ENCODE measurements around the gene ULK2. TPM values are rescaled to one million over a fixed set of nuclear protein-coding genes. Genes with fewer than 3 reads are reported as not detected.

ULK2 gene
- total RNA-seq, 1 experiment from 2014 or later = 5.1 TPM

DNA sequence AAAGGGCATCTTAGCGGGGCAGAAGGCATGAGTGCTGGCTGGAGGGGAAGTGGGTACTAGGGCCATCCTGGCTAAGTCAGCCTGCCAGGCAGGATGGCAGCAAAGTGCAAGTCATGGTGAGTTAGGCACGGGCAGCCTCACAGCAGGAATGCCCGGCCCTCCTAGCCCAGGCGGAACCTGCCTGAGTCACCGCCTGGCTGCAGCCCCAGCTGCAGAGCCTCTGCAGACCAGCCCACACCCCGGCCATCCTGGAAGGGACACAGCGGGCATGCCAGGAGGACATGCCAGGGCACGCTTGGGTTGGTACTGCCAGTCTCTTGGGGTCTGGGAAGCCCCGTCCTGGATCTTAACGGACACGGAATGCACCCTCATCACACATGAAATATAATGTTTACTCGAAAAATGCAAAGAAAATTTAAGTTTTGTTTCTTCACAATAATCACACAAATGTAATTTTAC, 114.7 kb downstream of the ULK2 start:
- ATAC-seq (no peak), DNase-seq (ENCODE audit: low spot score) (no peak)
- no peak overlapping the region for H3K27ac Mint-ChIP-seq
- H3K4me3 Mint-ChIP-seq = no peak overlapping the region
- CTCF ChIA-PET = interaction anchor here (0.9 to 2.6 kb wide), 9 partner anchors 8 to 390 kb away, joined by 3 to 23 read pairs (median 6); partner anchors contain the start of gene B9D1
- POLR2A ChIA-PET = no interaction called here
- H3K36me3 Mint-ChIP-seq = no peaks in the 10 kb centered on the region
- H3K4me1 Mint-ChIP-seq = peaks cover 13% of the 10 kb centered on the region
- no peaks in the 10 kb centered on the region for H3K9me3 Mint-ChIP-seq
- TF ChIP-seq, protein P1, sequence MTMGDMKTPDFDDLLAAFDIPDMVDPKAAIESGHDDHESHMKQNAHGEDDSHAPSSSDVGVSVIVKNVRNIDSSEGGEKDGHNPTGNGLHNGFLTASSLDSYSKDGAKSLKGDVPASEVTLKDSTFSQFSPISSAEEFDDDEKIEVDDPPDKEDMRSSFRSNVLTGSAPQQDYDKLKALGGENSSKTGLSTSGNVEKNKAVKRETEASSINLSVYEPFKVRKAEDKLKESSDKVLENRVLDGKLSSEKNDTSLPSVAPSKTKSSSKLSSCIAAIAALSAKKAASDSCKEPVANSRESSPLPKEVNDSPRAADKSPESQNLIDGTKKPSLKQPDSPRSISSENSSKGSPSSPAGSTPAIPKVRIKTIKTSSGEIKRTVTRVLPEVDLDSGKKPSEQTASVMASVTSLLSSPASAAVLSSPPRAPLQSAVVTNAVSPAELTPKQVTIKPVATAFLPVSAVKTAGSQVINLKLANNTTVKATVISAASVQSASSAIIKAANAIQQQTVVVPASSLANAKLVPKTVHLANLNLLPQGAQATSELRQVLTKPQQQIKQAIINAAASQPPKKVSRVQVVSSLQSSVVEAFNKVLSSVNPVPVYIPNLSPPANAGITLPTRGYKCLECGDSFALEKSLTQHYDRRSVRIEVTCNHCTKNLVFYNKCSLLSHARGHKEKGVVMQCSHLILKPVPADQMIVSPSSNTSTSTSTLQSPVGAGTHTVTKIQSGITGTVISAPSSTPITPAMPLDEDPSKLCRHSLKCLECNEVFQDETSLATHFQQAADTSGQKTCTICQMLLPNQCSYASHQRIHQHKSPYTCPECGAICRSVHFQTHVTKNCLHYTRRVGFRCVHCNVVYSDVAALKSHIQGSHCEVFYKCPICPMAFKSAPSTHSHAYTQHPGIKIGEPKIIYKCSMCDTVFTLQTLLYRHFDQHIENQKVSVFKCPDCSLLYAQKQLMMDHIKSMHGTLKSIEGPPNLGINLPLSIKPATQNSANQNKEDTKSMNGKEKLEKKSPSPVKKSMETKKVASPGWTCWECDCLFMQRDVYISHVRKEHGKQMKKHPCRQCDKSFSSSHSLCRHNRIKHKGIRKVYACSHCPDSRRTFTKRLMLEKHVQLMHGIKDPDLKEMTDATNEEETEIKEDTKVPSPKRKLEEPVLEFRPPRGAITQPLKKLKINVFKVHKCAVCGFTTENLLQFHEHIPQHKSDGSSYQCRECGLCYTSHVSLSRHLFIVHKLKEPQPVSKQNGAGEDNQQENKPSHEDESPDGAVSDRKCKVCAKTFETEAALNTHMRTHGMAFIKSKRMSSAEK (CRISPR knock-in tag; IDR thresholded peaks at IDR 0.05; ENCODE audit: borderline replicate concordance) = no peak
- TF ChIP-seq CBFB (CRISPR knock-in tag; IDR thresholded peaks at IDR 0.05; ENCODE audit: low read depth) (no peak), MXD4 (CRISPR knock-in tag; IDR thresholded peaks at IDR 0.05; ENCODE audit: borderline replicate concordance) (no peak), EMX1 (CRISPR knock-in tag; IDR thresholded peaks at IDR 0.05) (no peak), TCF7 (CRISPR knock-in tag; IDR thresholded peaks at IDR 0.05; ENCODE audit: low read depth) (no peak), FOXJ3 (CRISPR knock-in tag; IDR thresholded peaks at IDR 0.05; ENCODE audit: borderline replicate concordance) (no peak), RORB (CRISPR knock-in tag; IDR thresholded peaks at IDR 0.05) (no peak)
- TF ChIP-seq, protein P2, sequence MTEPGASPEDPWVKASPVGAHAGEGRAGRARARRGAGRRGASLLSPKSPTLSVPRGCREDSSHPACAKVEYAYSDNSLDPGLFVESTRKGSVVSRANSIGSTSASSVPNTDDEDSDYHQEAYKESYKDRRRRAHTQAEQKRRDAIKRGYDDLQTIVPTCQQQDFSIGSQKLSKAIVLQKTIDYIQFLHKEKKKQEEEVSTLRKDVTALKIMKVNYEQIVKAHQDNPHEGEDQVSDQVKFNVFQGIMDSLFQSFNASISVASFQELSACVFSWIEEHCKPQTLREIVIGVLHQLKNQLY (CRISPR knock-in tag; IDR thresholded peaks at IDR 0.05) = no peak
- peaks cover 2% of the 10 kb centered on the region; the same call in 1 of the 2 replicates for H3K27me3 Mint-ChIP-seq (ENCODE audit: low read depth)

DNA sequence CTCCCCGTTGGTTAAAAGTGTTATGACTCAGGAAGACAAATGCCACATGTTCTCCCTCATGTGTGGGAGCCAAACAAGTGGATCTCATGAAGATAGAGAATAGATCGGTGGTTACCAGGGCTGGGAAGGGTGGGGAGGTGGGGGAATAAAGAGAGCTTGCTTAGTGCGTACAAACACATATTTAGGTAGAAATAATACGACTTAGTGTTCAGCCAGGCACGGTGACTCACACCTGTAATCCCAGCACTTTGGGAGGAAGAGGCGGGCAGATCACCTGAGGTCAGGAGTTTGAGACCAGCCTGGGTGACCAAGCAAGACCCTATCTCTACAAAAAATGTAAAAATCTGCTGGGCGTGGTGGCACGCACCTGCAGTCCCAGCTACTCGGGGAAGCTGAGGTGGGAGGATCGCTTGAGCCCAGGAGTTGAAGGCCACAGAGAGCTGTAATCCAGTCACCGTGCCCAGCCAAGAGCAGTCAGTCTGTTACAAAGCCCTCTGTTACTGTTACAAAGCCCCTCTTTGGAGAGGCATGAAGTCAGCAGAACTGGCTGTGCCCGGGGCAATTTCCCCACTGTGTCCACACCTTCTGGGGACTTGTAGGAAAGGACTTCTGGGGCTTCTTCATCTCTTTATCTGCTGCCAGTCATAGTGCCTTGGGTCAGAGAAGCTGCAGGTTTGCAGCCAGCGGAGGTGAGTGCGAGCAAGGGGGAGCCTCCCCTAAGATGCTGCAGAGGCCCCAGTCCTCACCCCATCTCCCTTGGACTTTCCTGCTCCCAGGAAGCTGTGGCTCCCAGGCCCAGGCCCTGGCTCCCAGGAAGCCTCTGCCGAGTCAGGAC, 115.3 kb downstream of the ULK2 start:
- Mint-ChIP-seq H3K4me1 (peaks cover 18% of the 10 kb centered on the region), H3K27ac (no peak overlapping the region), H3K4me3 (no peak overlapping the region), H3K36me3 (no peaks in the 10 kb centered on the region), H3K27me3 (ENCODE audit: low read depth) (peaks cover 2% of the 10 kb centered on the region; the same call in 1 of the 2 replicates), H3K9me3 (no peaks in the 10 kb centered on the region)
- no peak for ATAC-seq
- no peak for DNase-seq (ENCODE audit: low spot score)
- ChIA-PET CTCF (interaction anchor here (1.0 to 2.6 kb wide), 8 partner anchors 8 to 390 kb away, joined by 3 to 23 read pairs (median 5); partner anchors contain the start of genes ALDH3A2 and B9D1), POLR2A (no interaction called here)
- no peak for TF ChIP-seq FOXJ3 (CRISPR knock-in tag; IDR thresholded peaks at IDR 0.05; ENCODE audit: borderline replicate concordance)

DNA sequence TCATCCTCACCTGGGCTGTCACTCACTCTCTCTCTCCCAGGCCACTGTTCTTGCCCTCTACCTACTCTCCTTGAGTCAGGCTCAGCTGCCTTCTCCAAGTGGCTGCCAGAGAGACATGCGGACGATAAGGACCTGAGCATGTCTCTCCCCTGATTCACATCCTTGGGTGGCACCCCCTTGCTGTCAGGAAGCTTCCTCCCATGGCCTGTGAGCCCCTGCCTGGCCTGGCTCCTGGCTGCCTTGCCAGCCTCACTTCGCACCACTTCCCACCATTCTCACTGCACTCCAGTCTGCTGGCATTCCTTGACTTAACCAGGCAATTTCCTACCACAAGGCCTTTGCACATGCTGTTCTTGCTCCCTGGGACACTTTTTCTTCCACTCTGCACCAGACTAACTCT, 116.9 kb downstream of the ULK2 start:
- no peaks in the 10 kb centered on the region for H3K36me3 Mint-ChIP-seq
- ChIA-PET POLR2A (interaction anchor here (0.6 kb wide), 1 partner anchor 500 kb away, joined by 5 read pairs; no protein-coding TSS in a partner anchor), CTCF (no interaction called here)
- peaks cover 6% of the 10 kb centered on the region; the same call in 1 of the 2 replicates for H3K27me3 Mint-ChIP-seq (ENCODE audit: low read depth)
- no peaks in the 10 kb centered on the region for H3K9me3 Mint-ChIP-seq
- H3K27ac Mint-ChIP-seq = no peak overlapping the region
- DNase-seq (ENCODE audit: low spot score) = no peak
- TF ChIP-seq ZNF219 (CRISPR knock-in tag; IDR thresholded peaks at IDR 0.05; ENCODE audit: borderline replicate concordance) = no peak
- TF ChIP-seq, protein P3, sequence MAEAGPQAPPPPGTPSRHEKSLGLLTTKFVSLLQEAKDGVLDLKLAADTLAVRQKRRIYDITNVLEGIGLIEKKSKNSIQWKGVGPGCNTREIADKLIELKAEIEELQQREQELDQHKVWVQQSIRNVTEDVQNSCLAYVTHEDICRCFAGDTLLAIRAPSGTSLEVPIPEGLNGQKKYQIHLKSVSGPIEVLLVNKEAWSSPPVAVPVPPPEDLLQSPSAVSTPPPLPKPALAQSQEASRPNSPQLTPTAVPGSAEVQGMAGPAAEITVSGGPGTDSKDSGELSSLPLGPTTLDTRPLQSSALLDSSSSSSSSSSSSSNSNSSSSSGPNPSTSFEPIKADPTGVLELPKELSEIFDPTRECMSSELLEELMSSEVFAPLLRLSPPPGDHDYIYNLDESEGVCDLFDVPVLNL (CRISPR knock-in tag; IDR thresholded peaks at IDR 0.05; ENCODE audit: borderline replicate concordance, low read depth) = no peak
- TF ChIP-seq GABPB1 (CRISPR knock-in tag; IDR thresholded peaks at IDR 0.05) = no peak
- TF ChIP-seq, protein P4, sequence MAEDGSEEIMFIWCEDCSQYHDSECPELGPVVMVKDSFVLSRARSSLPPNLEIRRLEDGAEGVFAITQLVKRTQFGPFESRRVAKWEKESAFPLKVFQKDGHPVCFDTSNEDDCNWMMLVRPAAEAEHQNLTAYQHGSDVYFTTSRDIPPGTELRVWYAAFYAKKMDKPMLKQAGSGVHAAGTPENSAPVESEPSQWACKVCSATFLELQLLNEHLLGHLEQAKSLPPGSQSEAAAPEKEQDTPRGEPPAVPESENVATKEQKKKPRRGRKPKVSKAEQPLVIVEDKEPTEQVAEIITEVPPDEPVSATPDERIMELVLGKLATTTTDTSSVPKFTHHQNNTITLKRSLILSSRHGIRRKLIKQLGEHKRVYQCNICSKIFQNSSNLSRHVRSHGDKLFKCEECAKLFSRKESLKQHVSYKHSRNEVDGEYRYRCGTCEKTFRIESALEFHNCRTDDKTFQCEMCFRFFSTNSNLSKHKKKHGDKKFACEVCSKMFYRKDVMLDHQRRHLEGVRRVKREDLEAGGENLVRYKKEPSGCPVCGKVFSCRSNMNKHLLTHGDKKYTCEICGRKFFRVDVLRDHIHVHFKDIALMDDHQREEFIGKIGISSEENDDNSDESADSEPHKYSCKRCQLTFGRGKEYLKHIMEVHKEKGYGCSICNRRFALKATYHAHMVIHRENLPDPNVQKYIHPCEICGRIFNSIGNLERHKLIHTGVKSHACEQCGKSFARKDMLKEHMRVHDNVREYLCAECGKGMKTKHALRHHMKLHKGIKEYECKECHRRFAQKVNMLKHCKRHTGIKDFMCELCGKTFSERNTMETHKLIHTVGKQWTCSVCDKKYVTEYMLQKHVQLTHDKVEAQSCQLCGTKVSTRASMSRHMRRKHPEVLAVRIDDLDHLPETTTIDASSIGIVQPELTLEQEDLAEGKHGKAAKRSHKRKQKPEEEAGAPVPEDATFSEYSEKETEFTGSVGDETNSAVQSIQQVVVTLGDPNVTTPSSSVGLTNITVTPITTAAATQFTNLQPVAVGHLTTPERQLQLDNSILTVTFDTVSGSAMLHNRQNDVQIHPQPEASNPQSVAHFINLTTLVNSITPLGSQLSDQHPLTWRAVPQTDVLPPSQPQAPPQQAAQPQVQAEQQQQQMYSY (CRISPR knock-in tag; IDR thresholded peaks at IDR 0.05) = no peak
- peaks cover 18% of the 10 kb centered on the region for H3K4me1 Mint-ChIP-seq
- no peak for ATAC-seq
- no peak overlapping the region for H3K4me3 Mint-ChIP-seq
